C4-2B (cell line): Measurements from ENCODE around the gene ECHDC1.

Experiments used
- H3K27ac ChIP-seq: fragments of 450-650 bp; 2 replicates; pipeline ENCODE4 v1.5.1; 2017
- ZFX ChIP-seq: fragments of 450-650 bp; IDR thresholded peaks from 2 replicates; pipeline ENCODE4 v1.6.1; 2017
- TF ChIP-seq, protein P1 (sequence below): fragments of 450-650 bp; conservative IDR thresholded peaks from 2 replicates; pipeline ENCODE4 v1.5.1; 2017; ENCODE audit warnings: mild to moderate bottlenecking

The ECHDC1 gene

DNA sequence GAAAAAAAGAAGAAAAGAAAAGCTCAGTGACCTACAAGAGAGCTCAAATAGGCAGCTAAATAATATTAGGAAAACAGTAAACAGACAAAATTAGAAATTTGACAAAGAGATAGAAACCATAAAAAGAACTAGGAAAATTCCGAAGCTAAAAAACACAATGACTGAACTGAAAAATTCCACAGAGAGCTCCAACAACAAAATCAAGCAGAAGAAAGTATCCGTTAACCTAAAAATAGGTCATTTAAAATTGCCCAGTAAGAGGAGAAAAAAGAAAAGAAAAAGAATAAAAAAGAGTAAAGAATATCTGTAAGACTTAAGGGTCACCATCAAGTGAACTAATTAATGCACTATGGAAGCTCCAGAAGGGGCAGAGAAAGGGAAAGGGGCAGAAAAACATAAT is 6.6 kb upstream of the ECHDC1 start:
- H3K27ac ChIP-seq = no peak overlapping the region
- TF ChIP-seq ZFX = no peak
- TF ChIP-seq, protein P1, sequence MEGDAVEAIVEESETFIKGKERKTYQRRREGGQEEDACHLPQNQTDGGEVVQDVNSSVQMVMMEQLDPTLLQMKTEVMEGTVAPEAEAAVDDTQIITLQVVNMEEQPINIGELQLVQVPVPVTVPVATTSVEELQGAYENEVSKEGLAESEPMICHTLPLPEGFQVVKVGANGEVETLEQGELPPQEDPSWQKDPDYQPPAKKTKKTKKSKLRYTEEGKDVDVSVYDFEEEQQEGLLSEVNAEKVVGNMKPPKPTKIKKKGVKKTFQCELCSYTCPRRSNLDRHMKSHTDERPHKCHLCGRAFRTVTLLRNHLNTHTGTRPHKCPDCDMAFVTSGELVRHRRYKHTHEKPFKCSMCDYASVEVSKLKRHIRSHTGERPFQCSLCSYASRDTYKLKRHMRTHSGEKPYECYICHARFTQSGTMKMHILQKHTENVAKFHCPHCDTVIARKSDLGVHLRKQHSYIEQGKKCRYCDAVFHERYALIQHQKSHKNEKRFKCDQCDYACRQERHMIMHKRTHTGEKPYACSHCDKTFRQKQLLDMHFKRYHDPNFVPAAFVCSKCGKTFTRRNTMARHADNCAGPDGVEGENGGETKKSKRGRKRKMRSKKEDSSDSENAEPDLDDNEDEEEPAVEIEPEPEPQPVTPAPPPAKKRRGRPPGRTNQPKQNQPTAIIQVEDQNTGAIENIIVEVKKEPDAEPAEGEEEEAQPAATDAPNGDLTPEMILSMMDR = no peak

GRCh38 chr6:127348028-127348661 is 4.7 kb upstream of the ECHDC1 start:
- H3K27ac ChIP-seq = no peak overlapping the region

GRCh38 chr6:127347178-127347577 is 3.8 kb upstream of the ECHDC1 start:
- no peak for TF ChIP-seq ZFX
- TF ChIP-seq, protein P1 = no peak
- no peak overlapping the region for H3K27ac ChIP-seq

More at GRCh38 chr6:127348028-127348661, 4.7 kb upstream of the ECHDC1 start:
- no peak for TF ChIP-seq ZFX
- TF ChIP-seq, protein P1 = no peak

DNA sequence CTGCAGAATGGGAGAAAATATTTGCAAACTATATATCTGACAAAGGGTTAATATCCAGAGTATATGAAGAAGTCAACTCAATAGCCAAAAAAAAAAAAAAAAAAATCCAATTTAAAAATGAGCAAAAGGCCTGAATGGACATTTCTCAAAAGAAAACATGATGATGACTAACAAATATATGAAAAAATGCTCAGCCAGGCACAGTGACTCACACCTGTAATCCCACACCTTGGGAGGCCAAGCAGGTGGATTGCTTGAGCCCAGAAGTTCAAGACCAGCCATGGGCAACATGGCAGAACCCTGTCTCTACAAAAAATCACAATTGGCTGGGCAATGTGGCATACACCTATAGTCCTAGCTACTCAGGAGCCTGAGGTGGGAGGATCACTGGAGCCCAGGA is 2.1 kb upstream of the ECHDC1 start:
- no peak overlapping the region for H3K27ac ChIP-seq
- no peak for TF ChIP-seq ZFX
- TF ChIP-seq, protein P1 = no peak

DNA sequence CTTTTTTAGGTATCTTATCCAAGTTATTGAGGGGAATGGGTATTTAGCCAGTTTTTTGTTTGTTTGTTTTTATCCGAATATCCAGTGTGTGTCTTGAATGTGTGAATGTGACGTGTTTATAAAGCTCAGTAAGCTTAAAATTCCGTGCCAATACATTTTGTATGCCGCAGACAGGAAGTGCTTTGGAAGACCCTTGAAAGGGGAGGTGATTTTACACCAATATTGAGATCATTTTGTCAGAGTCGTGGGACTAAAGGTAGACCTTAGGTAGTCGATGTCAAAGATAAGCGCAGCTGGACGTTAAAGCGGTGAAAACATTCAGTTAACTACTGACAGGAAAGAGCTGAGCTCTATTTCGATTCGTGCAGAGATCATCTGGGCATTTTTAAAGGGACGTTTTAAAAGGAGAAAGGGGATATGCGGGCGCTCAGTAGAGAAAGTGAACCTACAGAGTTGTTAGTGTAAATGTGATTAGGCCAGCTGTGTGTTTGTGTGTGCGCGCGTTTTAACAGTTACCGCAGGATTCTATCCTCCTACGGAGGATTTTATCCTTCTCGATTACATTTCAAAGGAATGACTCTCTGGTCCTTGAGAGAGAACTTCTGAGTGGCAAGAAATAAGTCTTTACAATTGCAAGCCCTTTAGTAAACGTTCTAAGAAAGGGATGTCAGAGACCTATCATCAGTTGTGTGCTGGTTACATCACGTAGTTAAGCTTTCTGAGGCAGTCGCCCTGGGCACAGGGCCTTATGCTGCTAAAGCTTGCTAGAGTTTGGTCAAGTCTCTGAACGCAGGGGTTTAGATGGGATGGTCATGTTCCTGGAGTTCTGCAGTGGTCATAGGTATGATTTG is 625 bp upstream of the ECHDC1 start:
- TF ChIP-seq ZFX = no peak
- TF ChIP-seq, protein P1 = no peak
- no peak overlapping the region for H3K27ac ChIP-seq

GRCh38 chr6:127342296-127342945 is 988 bp downstream of the ECHDC1 start:
- no peak overlapping the region for H3K27ac ChIP-seq
- TF ChIP-seq, protein P1 = no peak
- TF ChIP-seq ZFX = no peak
